ENCODE measurements around the gene FAM217B.

DNA sequence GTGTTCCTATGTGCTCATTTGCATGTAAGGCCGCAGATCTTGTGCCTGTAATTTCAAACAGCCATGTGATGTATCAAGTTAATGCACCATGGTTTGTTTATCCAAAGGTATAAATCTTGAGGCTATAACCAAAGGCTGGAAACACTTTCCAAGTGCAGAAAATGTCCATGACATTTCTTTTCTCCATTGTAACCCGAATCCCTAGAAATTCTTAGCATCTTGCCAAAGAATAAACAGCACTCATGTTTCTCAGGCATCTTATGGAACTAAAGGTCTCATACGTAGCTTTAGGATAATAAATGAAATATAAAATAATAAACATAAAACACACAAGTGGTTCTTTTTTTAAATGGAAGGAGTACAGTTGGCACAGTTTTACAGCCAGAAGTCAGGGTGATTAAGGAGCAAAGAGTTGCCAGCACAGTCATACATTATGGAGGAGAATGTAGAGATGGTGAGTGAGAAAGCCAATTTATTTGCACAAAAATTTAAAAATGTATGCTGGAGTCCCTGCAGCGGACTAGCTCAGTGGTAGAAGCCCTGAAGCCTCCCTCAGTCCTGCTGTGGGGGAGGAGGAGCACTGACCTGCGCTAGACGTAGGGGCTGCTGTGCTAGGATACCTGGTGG lies 36.1 kb downstream of the FAM217B start:
- TF ChIP-seq EZH2phosphoT487 (IDR thresholded peaks at IDR 0.05; ENCODE audit: borderline replicate concordance, low read depth): no peak
- TF ChIP-seq POLR2AphosphoS5 (IDR thresholded peaks at IDR 0.05; ENCODE audit: low read depth, low read length): no peak
- TF ChIP-seq, protein P1, sequence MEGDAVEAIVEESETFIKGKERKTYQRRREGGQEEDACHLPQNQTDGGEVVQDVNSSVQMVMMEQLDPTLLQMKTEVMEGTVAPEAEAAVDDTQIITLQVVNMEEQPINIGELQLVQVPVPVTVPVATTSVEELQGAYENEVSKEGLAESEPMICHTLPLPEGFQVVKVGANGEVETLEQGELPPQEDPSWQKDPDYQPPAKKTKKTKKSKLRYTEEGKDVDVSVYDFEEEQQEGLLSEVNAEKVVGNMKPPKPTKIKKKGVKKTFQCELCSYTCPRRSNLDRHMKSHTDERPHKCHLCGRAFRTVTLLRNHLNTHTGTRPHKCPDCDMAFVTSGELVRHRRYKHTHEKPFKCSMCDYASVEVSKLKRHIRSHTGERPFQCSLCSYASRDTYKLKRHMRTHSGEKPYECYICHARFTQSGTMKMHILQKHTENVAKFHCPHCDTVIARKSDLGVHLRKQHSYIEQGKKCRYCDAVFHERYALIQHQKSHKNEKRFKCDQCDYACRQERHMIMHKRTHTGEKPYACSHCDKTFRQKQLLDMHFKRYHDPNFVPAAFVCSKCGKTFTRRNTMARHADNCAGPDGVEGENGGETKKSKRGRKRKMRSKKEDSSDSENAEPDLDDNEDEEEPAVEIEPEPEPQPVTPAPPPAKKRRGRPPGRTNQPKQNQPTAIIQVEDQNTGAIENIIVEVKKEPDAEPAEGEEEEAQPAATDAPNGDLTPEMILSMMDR (IDR thresholded peaks at IDR 0.05): no peak
- no peak for TF ChIP-seq RAD21 (IDR thresholded peaks at IDR 0.05; ENCODE audit: low read length)
- TF ChIP-seq EP300 (IDR thresholded peaks at IDR 0.05; ENCODE audit: borderline replicate concordance in 1 of 2, low read depth in 1 of 2, low read length in 1 of 2): no peak
- TF ChIP-seq SIN3A (IDR thresholded peaks at IDR 0.05; ENCODE audit: borderline replicate concordance, low read depth, low read length): no peak
- no peak for TF ChIP-seq RFX5 (IDR thresholded peaks at IDR 0.05; ENCODE audit: low read length)
- TF ChIP-seq, protein P2, sequence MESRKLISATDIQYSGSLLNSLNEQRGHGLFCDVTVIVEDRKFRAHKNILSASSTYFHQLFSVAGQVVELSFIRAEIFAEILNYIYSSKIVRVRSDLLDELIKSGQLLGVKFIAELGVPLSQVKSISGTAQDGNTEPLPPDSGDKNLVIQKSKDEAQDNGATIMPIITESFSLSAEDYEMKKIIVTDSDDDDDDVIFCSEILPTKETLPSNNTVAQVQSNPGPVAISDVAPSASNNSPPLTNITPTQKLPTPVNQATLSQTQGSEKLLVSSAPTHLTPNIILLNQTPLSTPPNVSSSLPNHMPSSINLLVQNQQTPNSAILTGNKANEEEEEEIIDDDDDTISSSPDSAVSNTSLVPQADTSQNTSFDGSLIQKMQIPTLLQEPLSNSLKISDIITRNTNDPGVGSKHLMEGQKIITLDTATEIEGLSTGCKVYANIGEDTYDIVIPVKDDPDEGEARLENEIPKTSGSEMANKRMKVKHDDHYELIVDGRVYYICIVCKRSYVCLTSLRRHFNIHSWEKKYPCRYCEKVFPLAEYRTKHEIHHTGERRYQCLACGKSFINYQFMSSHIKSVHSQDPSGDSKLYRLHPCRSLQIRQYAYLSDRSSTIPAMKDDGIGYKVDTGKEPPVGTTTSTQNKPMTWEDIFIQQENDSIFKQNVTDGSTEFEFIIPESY (IDR thresholded peaks at IDR 0.05; ENCODE audit: borderline replicate concordance, low read depth): no peak
- TF ChIP-seq, protein P3, sequence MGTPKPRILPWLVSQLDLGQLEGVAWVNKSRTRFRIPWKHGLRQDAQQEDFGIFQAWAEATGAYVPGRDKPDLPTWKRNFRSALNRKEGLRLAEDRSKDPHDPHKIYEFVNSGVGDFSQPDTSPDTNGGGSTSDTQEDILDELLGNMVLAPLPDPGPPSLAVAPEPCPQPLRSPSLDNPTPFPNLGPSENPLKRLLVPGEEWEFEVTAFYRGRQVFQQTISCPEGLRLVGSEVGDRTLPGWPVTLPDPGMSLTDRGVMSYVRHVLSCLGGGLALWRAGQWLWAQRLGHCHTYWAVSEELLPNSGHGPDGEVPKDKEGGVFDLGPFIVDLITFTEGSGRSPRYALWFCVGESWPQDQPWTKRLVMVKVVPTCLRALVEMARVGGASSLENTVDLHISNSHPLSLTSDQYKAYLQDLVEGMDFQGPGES (IDR thresholded peaks at IDR 0.05; ENCODE audit: low read depth, low read length): no peak
- no peak for TF ChIP-seq SMC3 (IDR thresholded peaks at IDR 0.05; ENCODE audit: low read depth, low read length)
- no peak for TF ChIP-seq CHD2 (IDR thresholded peaks at IDR 0.05; ENCODE audit: low read length, partially characterized antibody)

All from SK-N-SH (cell line).